GM12864 (cell line): ENCODE data around the gene ITGAE.

ENCODE experiments used
- DNase-seq: peaks from one replicate; pipeline ENCODE4 v3.0.0-alpha.2; 2011; ENCODE audit warnings: low read depth
- H3K4me3 ChIP-seq: 2 replicates; pipeline ENCODE4 v1.5.1; 2011; ENCODE audit warnings: mild to moderate bottlenecking, low read depth, low read length, control low read depth
- CTCF ChIP-seq: IDR thresholded peaks from 2 replicates; pipeline ENCODE4 v1.5.1; 2011; ENCODE audit warnings: low read depth, mild to moderate bottlenecking, moderate library complexity, low read length, control low read depth, inconsistent platforms; ENCODE audit errors: missing control alignments

Gene ITGAE

GRCh38 chr17:3828151-3828851 lies 27.3 kb upstream of the ITGAE start:
- no peak for TF ChIP-seq CTCF
- no peak for DNase-seq
- no peak overlapping the region for H3K4me3 ChIP-seq

DNA sequence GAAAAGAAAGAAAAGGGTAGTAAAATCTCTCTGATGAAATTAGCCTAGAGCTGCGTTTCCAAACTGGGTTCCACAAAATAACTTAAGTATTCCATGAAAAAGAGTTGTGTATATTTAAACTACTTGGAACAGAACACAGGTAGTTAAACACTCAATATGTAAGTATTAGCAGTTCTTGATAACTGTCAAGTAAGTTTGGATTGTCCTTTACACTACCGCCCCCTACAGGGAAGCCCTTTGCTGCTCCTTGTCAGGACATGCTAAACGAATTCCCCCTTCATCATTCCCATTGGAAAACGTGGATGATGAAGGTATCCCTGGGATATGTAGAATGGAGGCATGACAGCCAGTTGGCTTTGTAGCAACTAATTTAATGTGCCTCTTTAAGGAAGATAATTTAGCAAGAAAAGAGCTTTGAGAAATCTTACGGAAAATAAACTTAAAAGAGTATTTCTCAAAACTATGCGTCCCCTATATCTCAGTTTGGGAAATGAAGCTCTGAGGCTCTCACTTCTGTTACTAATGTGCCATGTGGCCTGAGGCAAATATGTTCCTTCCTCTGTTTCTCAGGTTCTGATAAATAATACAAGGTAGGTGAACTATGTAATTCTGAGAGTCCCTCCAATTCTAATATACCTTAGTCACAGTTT lies 26.3 kb upstream of the ITGAE start:
- DNase-seq = no peak
- peak; percentile 88 for TF ChIP-seq CTCF
- H3K4me3 ChIP-seq = no peak overlapping the region

DNA sequence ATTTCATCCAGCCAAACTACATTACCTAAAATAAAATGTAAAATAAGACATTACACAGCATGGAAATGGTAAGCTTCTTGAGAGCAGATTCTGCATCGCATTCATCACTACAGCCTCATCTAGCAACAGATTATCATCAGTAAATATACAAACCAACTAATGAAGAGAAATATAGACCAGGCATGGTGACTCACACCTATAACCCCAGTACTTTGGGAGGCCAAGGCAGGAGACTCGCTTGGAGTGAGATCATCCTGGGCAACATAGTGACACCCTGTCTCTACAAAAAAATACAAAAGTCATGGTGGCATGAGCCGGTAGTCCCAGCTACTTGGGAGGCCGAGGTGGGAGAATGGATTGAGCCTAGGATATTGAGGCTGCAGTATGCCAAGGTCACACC lies 25.2 kb upstream of the ITGAE start:
- H3K4me3 ChIP-seq = no peak overlapping the region
- TF ChIP-seq CTCF = no peak
- no peak for DNase-seq

- DNase-seq = no peak
- no peak overlapping the region for H3K4me3 ChIP-seq
- no peak for TF ChIP-seq CTCF
These were observed 20.1 kb upstream of the ITGAE start for GRCh38 chr17:3821101-3821500.

DNA sequence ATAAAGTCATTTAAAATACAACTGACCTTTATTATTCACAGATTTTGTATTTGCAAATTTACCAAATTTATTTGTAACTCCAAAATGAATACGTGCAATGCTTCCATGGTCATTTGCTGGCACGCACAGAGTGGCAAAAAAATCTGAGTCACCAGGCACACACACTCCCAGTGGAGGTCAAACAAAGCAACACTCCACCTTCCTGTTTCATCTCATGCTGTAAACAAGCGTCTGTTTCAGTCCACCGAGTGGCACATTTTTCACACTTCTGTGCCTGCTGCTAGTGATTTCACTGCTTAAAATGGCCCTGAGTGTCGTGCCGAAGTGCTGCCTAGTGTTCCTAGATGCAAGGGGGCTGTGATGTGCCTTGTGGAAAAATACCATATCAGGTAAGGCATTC lies 17.8 kb upstream of the ITGAE start:
- no peak for TF ChIP-seq CTCF
- DNase-seq = no peak

DNA sequence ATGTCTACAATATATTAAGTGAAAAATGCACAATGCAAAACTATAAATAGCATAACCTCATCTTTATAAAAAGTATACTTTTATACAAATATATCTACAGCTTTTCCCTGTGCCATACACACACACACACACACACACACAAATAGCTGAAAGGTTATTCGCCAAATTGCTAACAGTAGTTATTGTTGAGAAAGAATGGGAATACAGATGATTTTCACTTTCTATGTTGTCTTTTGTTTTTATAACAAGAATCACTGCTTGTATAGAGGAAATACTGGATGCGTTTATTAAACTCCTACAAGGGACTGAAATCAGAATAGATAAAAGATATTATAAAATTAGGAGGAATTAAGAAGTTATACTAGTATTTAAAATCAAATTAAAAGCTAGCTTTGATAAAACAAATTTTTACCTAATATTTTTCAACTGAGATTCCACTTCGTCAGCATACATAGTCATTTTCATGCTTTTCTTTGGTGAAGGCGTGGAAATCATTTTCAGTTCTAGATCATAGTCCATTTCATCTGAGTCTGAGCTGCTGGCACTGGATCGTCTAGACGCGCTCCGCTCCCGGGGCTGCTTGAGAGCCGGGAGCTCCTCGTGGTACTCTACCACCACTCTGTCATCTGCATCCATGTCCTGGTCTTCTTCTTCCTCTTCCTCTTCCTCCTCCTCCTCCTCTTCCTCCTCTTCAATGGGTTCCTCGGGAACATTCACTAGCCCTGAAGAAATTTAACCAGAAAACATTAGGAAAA lies 17.0 kb upstream of the ITGAE start:
- DNase-seq = no peak
- TF ChIP-seq CTCF = no peak
- no peak overlapping the region for H3K4me3 ChIP-seq

More for the DNA sequence above, 17.8 kb upstream of the ITGAE start:
- no peak overlapping the region for H3K4me3 ChIP-seq

GRCh38 chr17:3815925-3816324 lies 14.9 kb upstream of the ITGAE start:
- no peak for TF ChIP-seq CTCF
- no peak for DNase-seq
- no peak overlapping the region for H3K4me3 ChIP-seq
